Measurements from ENCODE around the gene FAM120A. TPM values are rescaled to one million over a fixed set of nuclear protein-coding genes. Genes with fewer than 3 reads are reported as not detected.

The FAM120A gene
- polyA plus RNA-seq, 1 donor from 2014 or later, result 8.9 TPM

DNA sequence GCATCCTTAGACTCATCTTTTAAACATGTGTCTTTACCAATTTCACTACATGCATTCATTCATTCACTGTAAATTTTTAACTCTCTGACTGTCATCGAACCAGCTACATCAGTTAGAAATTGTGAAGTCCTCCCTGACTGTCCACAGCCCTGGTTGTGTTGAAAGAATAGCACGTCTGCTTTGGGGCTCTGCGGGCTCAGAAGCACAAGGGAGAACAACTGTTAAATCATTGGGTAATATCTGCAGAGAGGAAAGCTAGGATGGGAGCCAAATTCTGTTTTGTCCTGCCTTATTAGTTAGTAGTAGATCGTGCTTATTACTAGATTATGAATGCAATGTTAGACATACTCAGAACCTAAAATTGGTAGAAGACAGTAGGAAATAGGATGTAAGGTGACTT is 28.2 kb downstream of the FAM120A start:
- no peak overlapping the region for H3K9ac ChIP-seq (ENCODE audit: low read length)
- no peak overlapping the region for H3K4me3 ChIP-seq (ENCODE audit: low read length)
- no peaks in the 10 kb centered on the region for H3K79me2 ChIP-seq (replicated peaks; ENCODE audit: insufficient read depth, low read length)
- no peak overlapping the region for H2AFZ ChIP-seq (ENCODE audit: low read depth, low read length)
- no peaks in the 10 kb centered on the region for H3K9me2 ChIP-seq (ENCODE audit: insufficient read depth, low read length)
- no peaks in the 10 kb centered on the region for H4K20me1 ChIP-seq (ENCODE audit: insufficient read depth)
- H3K36me3 ChIP-seq (ENCODE audit: insufficient read depth, low read length), result no peaks in the 10 kb centered on the region
- H3K27ac ChIP-seq (ENCODE audit: low read length), result no peak overlapping the region
- H3K27me3 ChIP-seq (ENCODE audit: insufficient read depth, low read depth, low read length), result no peaks in the 10 kb centered on the region
- no peaks in the 10 kb centered on the region for H3K9me3 ChIP-seq (ENCODE audit: low read length)
- no peaks in the 10 kb centered on the region for H3F3A ChIP-seq (ENCODE audit: insufficient read depth, low read length, poor library complexity, severe bottlenecking)
- H3K4me2 ChIP-seq (ENCODE audit: low read length), result no peak overlapping the region
- TF ChIP-seq EP300 (conservative IDR thresholded peaks at IDR 0.05; ENCODE audit: poor library complexity, severe bottlenecking), result no peak
- TF ChIP-seq EZH2 (IDR thresholded peaks at IDR 0.05; ENCODE audit: borderline replicate concordance, insufficient read depth, low read length, poor library complexity, severe bottlenecking), result no peak
- no peak for TF ChIP-seq POLR2AphosphoS5 (IDR thresholded peaks at IDR 0.05)
- TF ChIP-seq RAD21 (conservative IDR thresholded peaks at IDR 0.05), result no peak
- TF ChIP-seq, protein P1, sequence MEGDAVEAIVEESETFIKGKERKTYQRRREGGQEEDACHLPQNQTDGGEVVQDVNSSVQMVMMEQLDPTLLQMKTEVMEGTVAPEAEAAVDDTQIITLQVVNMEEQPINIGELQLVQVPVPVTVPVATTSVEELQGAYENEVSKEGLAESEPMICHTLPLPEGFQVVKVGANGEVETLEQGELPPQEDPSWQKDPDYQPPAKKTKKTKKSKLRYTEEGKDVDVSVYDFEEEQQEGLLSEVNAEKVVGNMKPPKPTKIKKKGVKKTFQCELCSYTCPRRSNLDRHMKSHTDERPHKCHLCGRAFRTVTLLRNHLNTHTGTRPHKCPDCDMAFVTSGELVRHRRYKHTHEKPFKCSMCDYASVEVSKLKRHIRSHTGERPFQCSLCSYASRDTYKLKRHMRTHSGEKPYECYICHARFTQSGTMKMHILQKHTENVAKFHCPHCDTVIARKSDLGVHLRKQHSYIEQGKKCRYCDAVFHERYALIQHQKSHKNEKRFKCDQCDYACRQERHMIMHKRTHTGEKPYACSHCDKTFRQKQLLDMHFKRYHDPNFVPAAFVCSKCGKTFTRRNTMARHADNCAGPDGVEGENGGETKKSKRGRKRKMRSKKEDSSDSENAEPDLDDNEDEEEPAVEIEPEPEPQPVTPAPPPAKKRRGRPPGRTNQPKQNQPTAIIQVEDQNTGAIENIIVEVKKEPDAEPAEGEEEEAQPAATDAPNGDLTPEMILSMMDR (IDR thresholded peaks at IDR 0.05; ENCODE audit: poor library complexity, severe bottlenecking), result no peak
- TF ChIP-seq, protein P2, sequence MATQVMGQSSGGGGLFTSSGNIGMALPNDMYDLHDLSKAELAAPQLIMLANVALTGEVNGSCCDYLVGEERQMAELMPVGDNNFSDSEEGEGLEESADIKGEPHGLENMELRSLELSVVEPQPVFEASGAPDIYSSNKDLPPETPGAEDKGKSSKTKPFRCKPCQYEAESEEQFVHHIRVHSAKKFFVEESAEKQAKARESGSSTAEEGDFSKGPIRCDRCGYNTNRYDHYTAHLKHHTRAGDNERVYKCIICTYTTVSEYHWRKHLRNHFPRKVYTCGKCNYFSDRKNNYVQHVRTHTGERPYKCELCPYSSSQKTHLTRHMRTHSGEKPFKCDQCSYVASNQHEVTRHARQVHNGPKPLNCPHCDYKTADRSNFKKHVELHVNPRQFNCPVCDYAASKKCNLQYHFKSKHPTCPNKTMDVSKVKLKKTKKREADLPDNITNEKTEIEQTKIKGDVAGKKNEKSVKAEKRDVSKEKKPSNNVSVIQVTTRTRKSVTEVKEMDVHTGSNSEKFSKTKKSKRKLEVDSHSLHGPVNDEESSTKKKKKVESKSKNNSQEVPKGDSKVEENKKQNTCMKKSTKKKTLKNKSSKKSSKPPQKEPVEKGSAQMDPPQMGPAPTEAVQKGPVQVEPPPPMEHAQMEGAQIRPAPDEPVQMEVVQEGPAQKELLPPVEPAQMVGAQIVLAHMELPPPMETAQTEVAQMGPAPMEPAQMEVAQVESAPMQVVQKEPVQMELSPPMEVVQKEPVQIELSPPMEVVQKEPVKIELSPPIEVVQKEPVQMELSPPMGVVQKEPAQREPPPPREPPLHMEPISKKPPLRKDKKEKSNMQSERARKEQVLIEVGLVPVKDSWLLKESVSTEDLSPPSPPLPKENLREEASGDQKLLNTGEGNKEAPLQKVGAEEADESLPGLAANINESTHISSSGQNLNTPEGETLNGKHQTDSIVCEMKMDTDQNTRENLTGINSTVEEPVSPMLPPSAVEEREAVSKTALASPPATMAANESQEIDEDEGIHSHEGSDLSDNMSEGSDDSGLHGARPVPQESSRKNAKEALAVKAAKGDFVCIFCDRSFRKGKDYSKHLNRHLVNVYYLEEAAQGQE (IDR thresholded peaks at IDR 0.05; ENCODE audit: borderline replicate concordance), result no peak
- TF ChIP-seq TAF1 (IDR thresholded peaks at IDR 0.05; ENCODE audit: low read depth), result no peak
- TF ChIP-seq SMC3 (conservative IDR thresholded peaks at IDR 0.05; ENCODE audit: poor library complexity), result no peak
- no peak for TF ChIP-seq MXI1 (conservative IDR thresholded peaks at IDR 0.05; ENCODE audit: poor library complexity, severe bottlenecking)

DNA sequence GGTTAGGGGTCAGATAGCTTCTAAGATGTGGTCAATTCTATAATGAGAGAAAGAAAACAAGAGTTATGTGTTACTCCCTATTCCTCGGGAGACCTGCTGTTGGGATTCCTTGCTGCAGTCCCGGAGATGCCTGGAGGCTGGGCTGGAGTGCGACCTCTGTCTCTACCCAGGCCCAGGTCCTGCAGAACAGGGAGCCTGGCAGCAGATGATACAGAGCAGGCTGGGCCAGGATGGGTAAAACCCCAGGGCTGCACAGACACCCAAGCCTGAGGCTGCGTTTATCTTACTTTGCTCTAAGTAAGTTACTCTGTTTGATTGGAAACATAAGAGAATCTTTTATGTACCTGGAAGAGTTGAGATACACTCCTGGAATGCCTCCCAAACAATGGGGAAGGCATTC is 28.8 kb downstream of the FAM120A start:
- Histone ChIP-seq H3F3A (ENCODE audit: insufficient read depth, low read length, poor library complexity, severe bottlenecking) (no peaks in the 10 kb centered on the region), H3K4me2 (ENCODE audit: low read length) (no peak overlapping the region), H3K4me3 (ENCODE audit: low read length) (no peak overlapping the region), H3K9ac (ENCODE audit: low read length) (no peak overlapping the region), H3K27me3 (ENCODE audit: insufficient read depth, low read depth, low read length) (no peaks in the 10 kb centered on the region), H3K27ac (ENCODE audit: low read length) (no peak overlapping the region), H3K9me2 (ENCODE audit: insufficient read depth, low read length) (no peaks in the 10 kb centered on the region), H3K9me3 (ENCODE audit: low read length) (no peaks in the 10 kb centered on the region), H4K20me1 (ENCODE audit: insufficient read depth) (no peaks in the 10 kb centered on the region), H3K79me2 (replicated peaks; ENCODE audit: insufficient read depth, low read length) (no peaks in the 10 kb centered on the region), H2AFZ (ENCODE audit: low read depth, low read length) (no peak overlapping the region), H3K36me3 (ENCODE audit: insufficient read depth, low read length) (no peaks in the 10 kb centered on the region)
- TF ChIP-seq TAF1 (IDR thresholded peaks at IDR 0.05; ENCODE audit: low read depth) (no peak), POLR2AphosphoS5 (IDR thresholded peaks at IDR 0.05) (no peak)

Data from neural cell (in vitro differentiated cells).